Breast epithelium (tissue), 3 donors: ENCODE measurements around the gene CNST.

Source experiments
- CTCF ChIP-seq, 3 donors: fragments of 450-650 bp; IDR thresholded peaks; one replicate each; pipeline ENCODE4 v1.5.1; 2016 to 2017; ENCODE audit warnings: antibody characterized with exemption in 3 of 3, mild to moderate bottlenecking in 3 of 3, moderate library complexity in 3 of 3
- POLR2AphosphoS5 ChIP-seq, 3 donors: sonication (generic); formaldehyde crosslinking; IDR thresholded peaks; one replicate each; pipeline ENCODE4 v1.6.1; 2017; ENCODE audit warnings: antibody characterized with exemption in 3 of 3

- TF ChIP-seq CTCF (IDR thresholded peaks at IDR 0.05) (no peak), POLR2AphosphoS5 (IDR thresholded peaks at IDR 0.05) (no peak)
These were observed 15.9 kb upstream of the CNST start for GRCh38 chr1:246550402-246550801.
